ENCODE results near the gene KAT5.
"Not testable (repeated sequence)": the region's sequence is repeated elsewhere in the genome, so short reads cannot be mapped to it uniquely, and the experiment has no call there.

DNA sequence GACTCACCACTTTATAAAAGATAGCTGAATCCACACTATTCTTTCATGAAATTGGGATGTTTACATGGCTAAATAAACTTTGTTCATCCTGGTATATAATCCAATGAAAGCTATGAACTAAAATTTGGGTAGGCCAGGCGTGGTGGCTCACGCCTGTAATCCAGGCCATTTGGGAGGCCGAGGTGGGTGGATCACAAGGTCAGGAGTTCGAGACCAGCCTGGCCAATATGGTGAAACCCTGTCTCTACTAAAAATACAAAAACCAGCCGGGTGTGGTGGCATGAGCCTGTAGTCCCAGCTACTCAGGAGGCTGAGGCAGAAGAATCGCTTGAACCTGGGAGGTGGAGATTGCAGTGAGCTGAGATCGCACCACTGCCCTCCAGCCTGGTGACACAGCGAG, 20.2 kb upstream of the KAT5 start:
- TF ChIP-seq, protein P1, sequence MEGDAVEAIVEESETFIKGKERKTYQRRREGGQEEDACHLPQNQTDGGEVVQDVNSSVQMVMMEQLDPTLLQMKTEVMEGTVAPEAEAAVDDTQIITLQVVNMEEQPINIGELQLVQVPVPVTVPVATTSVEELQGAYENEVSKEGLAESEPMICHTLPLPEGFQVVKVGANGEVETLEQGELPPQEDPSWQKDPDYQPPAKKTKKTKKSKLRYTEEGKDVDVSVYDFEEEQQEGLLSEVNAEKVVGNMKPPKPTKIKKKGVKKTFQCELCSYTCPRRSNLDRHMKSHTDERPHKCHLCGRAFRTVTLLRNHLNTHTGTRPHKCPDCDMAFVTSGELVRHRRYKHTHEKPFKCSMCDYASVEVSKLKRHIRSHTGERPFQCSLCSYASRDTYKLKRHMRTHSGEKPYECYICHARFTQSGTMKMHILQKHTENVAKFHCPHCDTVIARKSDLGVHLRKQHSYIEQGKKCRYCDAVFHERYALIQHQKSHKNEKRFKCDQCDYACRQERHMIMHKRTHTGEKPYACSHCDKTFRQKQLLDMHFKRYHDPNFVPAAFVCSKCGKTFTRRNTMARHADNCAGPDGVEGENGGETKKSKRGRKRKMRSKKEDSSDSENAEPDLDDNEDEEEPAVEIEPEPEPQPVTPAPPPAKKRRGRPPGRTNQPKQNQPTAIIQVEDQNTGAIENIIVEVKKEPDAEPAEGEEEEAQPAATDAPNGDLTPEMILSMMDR (IDR thresholded peaks at IDR 0.05; ENCODE audit: low read depth, low read length, poor library complexity, severe bottlenecking) = not testable (repeated sequence)
- TF ChIP-seq EZH2phosphoT487 (IDR thresholded peaks at IDR 0.05; ENCODE audit: borderline replicate concordance, low read length) = not testable (repeated sequence)
